A549 (cell line): ENCODE data around the gene AP5S1.

Experiments used
- CTCF ChIP-seq: fragments of >200 bp; sonication (Bioruptor Twin); formaldehyde crosslinking; IDR thresholded peaks from 3 replicates; pipeline ENCODE4 v1.5.1; 2016
- ESRRA ChIP-seq: fragments of 150-350 bp; IDR thresholded peaks from 2 replicates; pipeline ENCODE4 v1.6.1; 2014; ENCODE audit warnings: mild to moderate bottlenecking, low read length, borderline replicate concordance
- KDM5A ChIP-seq: fragments of 200-600 bp; sonication (generic); IDR thresholded peaks from 2 replicates; pipeline ENCODE4 v1.6.1; 2016; ENCODE audit warnings: antibody characterized with exemption, mild to moderate bottlenecking
- PHF8 ChIP-seq: fragments of 200-600 bp; sonication (generic); IDR thresholded peaks from 2 replicates; pipeline ENCODE4 v1.6.1; 2016; ENCODE audit warnings: low read depth, mild to moderate bottlenecking, antibody characterized with exemption, moderate library complexity, borderline replicate concordance
- POLR2A ChIP-seq: IDR thresholded peaks from 2 replicates; pipeline ENCODE4 v1.6.1; 2012; ENCODE audit warnings: mild to moderate bottlenecking, low read length
- POLR2AphosphoS2 ChIP-seq: conservative IDR thresholded peaks from 2 replicates; pipeline ENCODE4 v1.6.1; 2012; ENCODE audit warnings: low read length, improper control_type of control experiment, inconsistent platforms
- RAD21 ChIP-seq, 2 experiments: fragments of >200 bp in 1 of 2; sonication (Bioruptor Twin) in 1 of 2; formaldehyde crosslinking in 1 of 2; IDR thresholded peaks in 1 of 2; conservative IDR thresholded peaks in 1 of 2; 2 replicates in 1 of 2; 3 replicates in 1 of 2; pipeline ENCODE4 v1.6.1; 2012 to 2018; ENCODE audit warnings: inconsistent platforms in 1 of 2
- RCOR1 ChIP-seq: fragments of 150-350 bp; IDR thresholded peaks from 2 replicates; pipeline ENCODE4 v1.6.1; 2014; ENCODE audit warnings: antibody characterized with exemption, low read length, low read depth
- RFX5 ChIP-seq: fragments of 450-650 bp; IDR thresholded peaks from 2 replicates; pipeline ENCODE4 v1.7.1; 2014; ENCODE audit warnings: antibody characterized with exemption, mild to moderate bottlenecking, moderate library complexity
- SMC3 ChIP-seq: fragments of >200 bp; sonication (Bioruptor Twin); formaldehyde crosslinking; IDR thresholded peaks from 3 replicates; pipeline ENCODE4 v1.6.1; 2018; ENCODE audit warnings: inconsistent platforms
- USF2 ChIP-seq: fragments of 450-650 bp; IDR thresholded peaks from 2 replicates; pipeline ENCODE4 v1.6.1; 2014; ENCODE audit warnings: antibody characterized with exemption

GRCh38 chr20:3786665-3787323, 33.6 kb upstream of the AP5S1 start, which contains the start of gene CENPB:
- TF ChIP-seq POLR2A (peak; percentile 47), RAD21 (conservative IDR thresholded peaks at IDR 0.05 in 1 of 2, IDR thresholded peaks at IDR 0.05 in 1 of 2) (peak; percentile 81 to 99), SMC3 (peak; percentile 99), CTCF (peak; percentile 99), ESRRA (no peak), USF2 (no peak), POLR2AphosphoS2 (no peak), RFX5 (no peak), RCOR1 (no peak), KDM5A (no peak), PHF8 (no peak)
